Measurements from ENCODE around the gene UBE2QL1.

Gene UBE2QL1

GRCh38 chr5:6468104-6468503, 19.4 kb downstream of the UBE2QL1 start (continued):
- TF ChIP-seq POU6F1 (CRISPR knock-in tag; IDR thresholded peaks at IDR 0.05; ENCODE audit: borderline replicate concordance, low read depth), result no peak

GRCh38 chr5:6468870-6469269, 20.2 kb downstream of the UBE2QL1 start:
- TF ChIP-seq ZC3H10 (CRISPR knock-in tag; IDR thresholded peaks at IDR 0.05) (no peak), PPARA (CRISPR knock-in tag; IDR thresholded peaks at IDR 0.05; ENCODE audit: borderline replicate concordance) (no peak), ARNTL (CRISPR knock-in tag; IDR thresholded peaks at IDR 0.05; ENCODE audit: borderline replicate concordance, low read depth) (no peak), BACH2 (CRISPR knock-in tag; IDR thresholded peaks at IDR 0.05; ENCODE audit: borderline replicate concordance) (no peak), CSRNP3 (CRISPR knock-in tag; IDR thresholded peaks at IDR 0.05) (no peak), ZNF8 (CRISPR knock-in tag; IDR thresholded peaks at IDR 0.05) (no peak), TSHZ2 (CRISPR knock-in tag; IDR thresholded peaks at IDR 0.05) (no peak), ESRRG (CRISPR knock-in tag; IDR thresholded peaks at IDR 0.05) (no peak), ISL1 (CRISPR knock-in tag; IDR thresholded peaks at IDR 0.05) (no peak), ZNF565 (CRISPR knock-in tag; conservative IDR thresholded peaks at IDR 0.05; ENCODE audit: low read depth) (no peak), SNAI2 (CRISPR knock-in tag; IDR thresholded peaks at IDR 0.05) (no peak), CSDC2 (CRISPR knock-in tag; IDR thresholded peaks at IDR 0.05) (no peak), CREB5 (CRISPR knock-in tag; IDR thresholded peaks at IDR 0.05; ENCODE audit: low read depth) (no peak)
- no peak for ATAC-seq

- TF ChIP-seq OSR1 (CRISPR knock-in tag; IDR thresholded peaks at IDR 0.05) (no peak), PPARA (CRISPR knock-in tag; IDR thresholded peaks at IDR 0.05; ENCODE audit: borderline replicate concordance) (no peak), SNAI2 (CRISPR knock-in tag; IDR thresholded peaks at IDR 0.05) (no peak), POU6F1 (CRISPR knock-in tag; IDR thresholded peaks at IDR 0.05; ENCODE audit: borderline replicate concordance, low read depth) (no peak), ZFP3 (CRISPR knock-in tag; IDR thresholded peaks at IDR 0.05) (no peak), ESRRG (CRISPR knock-in tag; IDR thresholded peaks at IDR 0.05) (no peak), ZNF70 (CRISPR knock-in tag; IDR thresholded peaks at IDR 0.05) (no peak), CREB5 (CRISPR knock-in tag; IDR thresholded peaks at IDR 0.05; ENCODE audit: low read depth) (no peak), PATZ1 (CRISPR knock-in tag; IDR thresholded peaks at IDR 0.05; ENCODE audit: borderline replicate concordance) (no peak), TSHZ2 (CRISPR knock-in tag; IDR thresholded peaks at IDR 0.05) (no peak), TCF4 (CRISPR knock-in tag; IDR thresholded peaks at IDR 0.05; ENCODE audit: borderline replicate concordance) (no peak), CSDC2 (CRISPR knock-in tag; IDR thresholded peaks at IDR 0.05) (no peak), ZFP30 (CRISPR knock-in tag; IDR thresholded peaks at IDR 0.05) (no peak), ZNF8 (CRISPR knock-in tag; IDR thresholded peaks at IDR 0.05) (no peak)
- ATAC-seq, result no peak
These were observed 21.2 kb downstream of the UBE2QL1 start for GRCh38 chr5:6469836-6470235.
